ENCODE results near the gene COX14.
A peak's percentile ranks its signal among the peaks of the same experiment; 100 is the strongest.

Gene COX14

GRCh38 chr12:50084775-50085614 lies 27.0 kb upstream of the COX14 start, which contains the start of gene SMARCD1:
Gene SMARCD1, plus strand, starts transcription at chr12:50085342. Its CDS starts 28 bp downstream, at chr12:50085370.
- Histone ChIP-seq H3K36me3 (ENCODE audit: insufficient read depth, insufficient read length, low read length) (peaks cover 44% of the 10 kb centered on the region), H3K9ac (ENCODE audit: insufficient read length, low read depth) (peak within 1 kb of the TSS; percentile 85), H3K9me3 (ENCODE audit: insufficient read depth, low read length) (no peaks in the 10 kb centered on the region), H3K4me1 (ENCODE audit: insufficient read depth, insufficient read length) (no peaks in the 10 kb centered on the region), H3K4me3 (ENCODE audit: insufficient read length, low read depth) (peak within 1 kb of the TSS; percentile 90), H3K27me3 (ENCODE audit: insufficient read depth, insufficient read length) (no peaks in the 10 kb centered on the region)
- peak; percentile 96 for DNase-seq (ENCODE audit: low read depth, low spot score)
- TF ChIP-seq YY1 (IDR thresholded peaks at IDR 0.05; ENCODE audit: insufficient read depth, insufficient read length) (peak; percentile 43), ZNF274 (IDR thresholded peaks at IDR 0.05; ENCODE audit: low read depth, low read length) (no peak)

- H3K4me1 ChIP-seq (ENCODE audit: insufficient read depth, insufficient read length): no peaks in the 10 kb centered on the region
- peaks cover 49% of the 10 kb centered on the region for H3K36me3 ChIP-seq (ENCODE audit: insufficient read depth, insufficient read length, low read length)
- H3K9ac ChIP-seq (ENCODE audit: insufficient read length, low read depth): peak overlapping the region; percentile 85
- no peak for TF ChIP-seq ZNF274 (IDR thresholded peaks at IDR 0.05; ENCODE audit: low read depth, low read length)
- no peak for TF ChIP-seq SUZ12 (IDR thresholded peaks at IDR 0.05; ENCODE audit: extremely low read depth, insufficient read depth, insufficient read length)
- TF ChIP-seq YY1 (IDR thresholded peaks at IDR 0.05; ENCODE audit: insufficient read depth, insufficient read length): no peak
- no peak for DNase-seq (ENCODE audit: low read depth, low spot score)
- H3K4me3 ChIP-seq (ENCODE audit: insufficient read length, low read depth): peak overlapping the region; percentile 90
- H3K27me3 ChIP-seq (ENCODE audit: insufficient read depth, insufficient read length): no peaks in the 10 kb centered on the region
- H3K9me3 ChIP-seq (ENCODE audit: insufficient read depth, low read length): no peaks in the 10 kb centered on the region
Measured at GRCh38 chr12:50085615-50086072, 26.4 kb upstream of the COX14 start.

- H3K9ac ChIP-seq (ENCODE audit: insufficient read length, low read depth): peak overlapping the region; percentile 85
- H3K9me3 ChIP-seq (ENCODE audit: insufficient read depth, low read length): no peaks in the 10 kb centered on the region
- H3K4me1 ChIP-seq (ENCODE audit: insufficient read depth, insufficient read length): no peaks in the 10 kb centered on the region
- H3K4me3 ChIP-seq (ENCODE audit: insufficient read length, low read depth): peak overlapping the region; percentile 90
- no peak for DNase-seq (ENCODE audit: low read depth, low spot score)
- H3K36me3 ChIP-seq (ENCODE audit: insufficient read depth, insufficient read length, low read length): peaks cover 53% of the 10 kb centered on the region
- TF ChIP-seq ZNF274 (IDR thresholded peaks at IDR 0.05; ENCODE audit: low read depth, low read length) (no peak), YY1 (IDR thresholded peaks at IDR 0.05; ENCODE audit: insufficient read depth, insufficient read length) (no peak), SUZ12 (IDR thresholded peaks at IDR 0.05; ENCODE audit: extremely low read depth, insufficient read depth, insufficient read length) (no peak)
- no peaks in the 10 kb centered on the region for H3K27me3 ChIP-seq (ENCODE audit: insufficient read depth, insufficient read length)
Measured at GRCh38 chr12:50086148-50086547, 25.9 kb upstream of the COX14 start.

GRCh38 chr12:50087151-50087550 lies 24.9 kb upstream of the COX14 start:
- peaks cover 63% of the 10 kb centered on the region for H3K36me3 ChIP-seq (ENCODE audit: insufficient read depth, insufficient read length, low read length)
- H3K4me3 ChIP-seq (ENCODE audit: insufficient read length, low read depth): no peak overlapping the region
- H3K9ac ChIP-seq (ENCODE audit: insufficient read length, low read depth): no peak overlapping the region
- TF ChIP-seq YY1 (IDR thresholded peaks at IDR 0.05; ENCODE audit: insufficient read depth, insufficient read length) (no peak), SUZ12 (IDR thresholded peaks at IDR 0.05; ENCODE audit: extremely low read depth, insufficient read depth, insufficient read length) (no peak), ZNF274 (IDR thresholded peaks at IDR 0.05; ENCODE audit: low read depth, low read length) (no peak)
- H3K27me3 ChIP-seq (ENCODE audit: insufficient read depth, insufficient read length): no peaks in the 10 kb centered on the region
- H3K4me1 ChIP-seq (ENCODE audit: insufficient read depth, insufficient read length): no peaks in the 10 kb centered on the region
- DNase-seq (ENCODE audit: low read depth, low spot score): no peak
- H3K9me3 ChIP-seq (ENCODE audit: insufficient read depth, low read length): no peaks in the 10 kb centered on the region

GRCh38 chr12:50087995-50088394 lies 24.0 kb upstream of the COX14 start:
- peaks cover 70% of the 10 kb centered on the region for H3K36me3 ChIP-seq (ENCODE audit: insufficient read depth, insufficient read length, low read length)
- no peaks in the 10 kb centered on the region for H3K9me3 ChIP-seq (ENCODE audit: insufficient read depth, low read length)

GRCh38 chr12:50088577-50089335 lies 23.3 kb upstream of the COX14 start:
- no peaks in the 10 kb centered on the region for H3K27me3 ChIP-seq (ENCODE audit: insufficient read depth, insufficient read length)
- H3K9me3 ChIP-seq (ENCODE audit: insufficient read depth, low read length): no peaks in the 10 kb centered on the region
- H3K4me3 ChIP-seq (ENCODE audit: insufficient read length, low read depth): no peak overlapping the region
- no peak for TF ChIP-seq ZNF274 (IDR thresholded peaks at IDR 0.05; ENCODE audit: low read depth, low read length)
- no peak for TF ChIP-seq YY1 (IDR thresholded peaks at IDR 0.05; ENCODE audit: insufficient read depth, insufficient read length)
- no peak for TF ChIP-seq SUZ12 (IDR thresholded peaks at IDR 0.05; ENCODE audit: extremely low read depth, insufficient read depth, insufficient read length)
- peaks cover 77% of the 10 kb centered on the region for H3K36me3 ChIP-seq (ENCODE audit: insufficient read depth, insufficient read length, low read length)
- H3K9ac ChIP-seq (ENCODE audit: insufficient read length, low read depth): no peak overlapping the region
- H3K4me1 ChIP-seq (ENCODE audit: insufficient read depth, insufficient read length): no peaks in the 10 kb centered on the region
- DNase-seq (ENCODE audit: low read depth, low spot score): no peak

More at GRCh38 chr12:50087995-50088394, 24.0 kb upstream of the COX14 start:
- Histone ChIP-seq H3K27me3 (ENCODE audit: insufficient read depth, insufficient read length) (no peaks in the 10 kb centered on the region), H3K9ac (ENCODE audit: insufficient read length, low read depth) (no peak overlapping the region), H3K4me1 (ENCODE audit: insufficient read depth, insufficient read length) (no peaks in the 10 kb centered on the region), H3K4me3 (ENCODE audit: insufficient read length, low read depth) (no peak overlapping the region)
- TF ChIP-seq SUZ12 (IDR thresholded peaks at IDR 0.05; ENCODE audit: extremely low read depth, insufficient read depth, insufficient read length): no peak
- TF ChIP-seq YY1 (IDR thresholded peaks at IDR 0.05; ENCODE audit: insufficient read depth, insufficient read length): no peak
- no peak for TF ChIP-seq ZNF274 (IDR thresholded peaks at IDR 0.05; ENCODE audit: low read depth, low read length)
- DNase-seq (ENCODE audit: low read depth, low spot score): no peak

GRCh38 chr12:50089730-50090129 lies 22.3 kb upstream of the COX14 start:
- Histone ChIP-seq H3K4me1 (ENCODE audit: insufficient read depth, insufficient read length) (no peaks in the 10 kb centered on the region), H3K9me3 (ENCODE audit: insufficient read depth, low read length) (no peaks in the 10 kb centered on the region), H3K9ac (ENCODE audit: insufficient read length, low read depth) (no peak overlapping the region), H3K4me3 (ENCODE audit: insufficient read length, low read depth) (no peak overlapping the region), H3K36me3 (ENCODE audit: insufficient read depth, insufficient read length, low read length) (peaks cover 87% of the 10 kb centered on the region), H3K27me3 (ENCODE audit: insufficient read depth, insufficient read length) (no peaks in the 10 kb centered on the region)
- DNase-seq (ENCODE audit: low read depth, low spot score): no peak
- TF ChIP-seq YY1 (IDR thresholded peaks at IDR 0.05; ENCODE audit: insufficient read depth, insufficient read length) (no peak), ZNF274 (IDR thresholded peaks at IDR 0.05; ENCODE audit: low read depth, low read length) (no peak), SUZ12 (IDR thresholded peaks at IDR 0.05; ENCODE audit: extremely low read depth, insufficient read depth, insufficient read length) (no peak)

Measured in NT2/D1 (cell line).